Nephron progenitor cell (in vitro differentiated cells): ENCODE results near the gene MAFG.
A peak's percentile ranks its signal among the peaks of the same experiment; 100 is the strongest.

ENCODE experiments used
- DNase-seq: peaks from one replicate; pipeline ENCODE4 v3.0.0; 2021
- H3K27ac Mint-ChIP-seq: 2 replicates; pipeline ENCODE4 v1.8.0; 2021; ENCODE audit warnings: mild to moderate bottlenecking, moderate library complexity, mixed read lengths
- H3K27me3 Mint-ChIP-seq: 2 replicates; pipeline ENCODE4 v1.8.0; 2021; ENCODE audit warnings: mild to moderate bottlenecking, low read depth, mixed read lengths; ENCODE audit not compliant: poor library complexity
- H3K36me3 Mint-ChIP-seq: 2 replicates; pipeline ENCODE4 v1.8.0; 2021; ENCODE audit warnings: low read depth, mixed read lengths
- H3K4me1 Mint-ChIP-seq: 2 replicates; pipeline ENCODE4 v1.8.0; 2021; ENCODE audit warnings: mixed read lengths
- H3K4me3 Mint-ChIP-seq: 2 replicates; pipeline ENCODE4 v1.8.0; 2021; ENCODE audit warnings: mild to moderate bottlenecking, moderate library complexity, mixed read lengths
- H3K9me3 Mint-ChIP-seq: 2 replicates; pipeline ENCODE4 v1.8.0; 2021; ENCODE audit warnings: mild to moderate bottlenecking, moderate library complexity, mixed read lengths
- CTCF ChIP-seq: fragments of 200-600 bp; sonication (generic); IDR thresholded peaks from 2 replicates; pipeline ENCODE4 v1.5.0; 2021; ENCODE audit warnings: antibody characterized with exemption

Gene MAFG

GRCh38 chr17:81901167-81902022 lies 26.1 kb downstream of the MAFG start:
- peaks cover 26% of the 10 kb centered on the region for H3K36me3 Mint-ChIP-seq
- no peaks in the 10 kb centered on the region for H3K9me3 Mint-ChIP-seq
- H3K4me3 Mint-ChIP-seq = peak overlapping the region; percentile 66
- H3K4me1 Mint-ChIP-seq = peaks cover 8% of the 10 kb centered on the region
- no peak for TF ChIP-seq CTCF
- peaks cover 23% of the 10 kb centered on the region for H3K27me3 Mint-ChIP-seq
- DNase-seq = no peak
- H3K27ac Mint-ChIP-seq = no peak overlapping the region

DNA sequence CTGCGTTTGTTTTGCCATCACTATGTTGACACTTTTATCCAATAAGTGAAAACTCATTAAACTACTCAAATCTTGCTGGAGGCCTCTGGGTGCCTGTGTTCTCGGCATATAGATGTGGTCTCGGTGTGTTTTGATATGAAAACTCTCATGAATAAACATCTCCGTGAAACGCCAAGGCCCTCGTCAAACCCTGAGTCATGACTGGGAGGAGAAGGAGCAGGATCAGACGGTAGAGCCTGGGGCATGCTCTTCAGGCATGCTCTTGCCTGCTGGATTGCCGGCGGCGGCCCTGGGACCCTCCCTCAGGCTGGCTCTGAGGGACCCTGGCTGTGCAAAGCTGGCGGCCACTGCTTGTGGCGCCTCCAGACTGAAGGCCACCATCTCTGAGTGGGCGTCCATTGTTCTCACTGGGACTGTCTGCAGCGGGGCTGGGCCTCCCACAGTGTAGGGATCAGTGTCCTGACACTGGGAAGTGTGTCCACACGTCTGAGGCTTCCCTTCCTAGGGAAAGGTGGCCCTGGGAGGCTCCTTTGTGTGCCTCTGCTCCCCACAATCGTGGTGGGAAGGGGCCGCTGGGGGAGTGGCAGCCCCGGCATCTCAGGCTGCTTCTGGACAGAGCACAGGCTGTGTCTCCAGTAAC lies 27.2 kb downstream of the MAFG start:
- no peaks in the 10 kb centered on the region for H3K9me3 Mint-ChIP-seq
- no peak overlapping the region for H3K4me3 Mint-ChIP-seq
- peaks cover 8% of the 10 kb centered on the region for H3K4me1 Mint-ChIP-seq
- peaks cover 23% of the 10 kb centered on the region for H3K27me3 Mint-ChIP-seq
- H3K36me3 Mint-ChIP-seq = peaks cover 32% of the 10 kb centered on the region
- no peak overlapping the region for H3K27ac Mint-ChIP-seq
- DNase-seq = no peak
- TF ChIP-seq CTCF = no peak

DNA sequence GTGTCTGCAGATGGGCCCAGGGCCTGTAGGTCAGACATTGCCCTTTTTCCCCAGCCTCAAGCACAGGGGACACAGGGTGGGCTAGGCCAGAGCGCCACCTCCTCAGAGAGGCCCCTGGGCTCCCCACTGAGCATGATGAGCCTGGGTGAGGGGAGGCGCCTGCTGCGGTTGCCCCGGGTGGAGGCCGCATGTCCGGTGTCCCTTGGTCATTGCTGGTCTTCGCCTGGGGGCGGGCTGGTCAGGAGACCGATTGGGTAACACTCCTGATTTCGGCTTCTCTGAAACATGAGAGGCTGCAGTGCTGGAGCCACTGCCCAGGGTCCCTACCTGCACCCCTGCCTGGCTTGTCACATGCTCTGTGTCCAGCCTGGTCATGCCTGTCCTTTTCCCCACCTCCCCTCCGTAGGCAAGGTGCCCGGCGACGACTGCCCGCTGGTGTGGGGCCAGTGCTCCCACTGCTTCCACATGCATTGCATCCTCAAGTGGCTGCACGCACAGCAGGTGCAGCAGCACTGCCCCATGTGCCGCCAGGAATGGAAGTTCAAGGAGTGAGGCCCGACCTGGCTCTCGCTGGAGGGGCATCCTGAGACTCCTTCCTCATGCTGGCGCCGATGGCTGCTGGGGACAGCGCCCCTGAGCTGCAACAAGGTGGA lies 27.9 kb downstream of the MAFG start:
- Mint-ChIP-seq H3K9me3 (no peaks in the 10 kb centered on the region), H3K4me3 (no peak overlapping the region), H3K27ac (no peak overlapping the region), H3K27me3 (peaks cover 23% of the 10 kb centered on the region), H3K36me3 (peaks cover 35% of the 10 kb centered on the region), H3K4me1 (peaks cover 8% of the 10 kb centered on the region)
- no peak for DNase-seq
- TF ChIP-seq CTCF = no peak

GRCh38 chr17:81898885-81899284 lies 28.6 kb downstream of the MAFG start:
- no peak for TF ChIP-seq CTCF
- Mint-ChIP-seq H3K27ac (no peak overlapping the region), H3K4me3 (no peak overlapping the region)

GRCh38 chr17:81898029-81898866 lies 29.3 kb downstream of the MAFG start:
- Mint-ChIP-seq H3K9me3 (no peaks in the 10 kb centered on the region), H3K36me3 (peaks cover 35% of the 10 kb centered on the region), H3K27me3 (peaks cover 18% of the 10 kb centered on the region), H3K27ac (no peak overlapping the region), H3K4me3 (no peak overlapping the region), H3K4me1 (peaks cover 8% of the 10 kb centered on the region)
- no peak for DNase-seq
- no peak for TF ChIP-seq CTCF

More at GRCh38 chr17:81898885-81899284, 28.6 kb downstream of the MAFG start:
- peaks cover 23% of the 10 kb centered on the region for H3K27me3 Mint-ChIP-seq
- peaks cover 8% of the 10 kb centered on the region for H3K4me1 Mint-ChIP-seq
- peaks cover 35% of the 10 kb centered on the region for H3K36me3 Mint-ChIP-seq
- no peak for DNase-seq
- H3K9me3 Mint-ChIP-seq = no peaks in the 10 kb centered on the region
